ENCODE data around the gene DDX31.

DDX31 gene

GRCh38 chr9:132592451-132592850, 77.3 kb downstream of the DDX31 start:
- H3K27me3 ChIP-seq (ENCODE audit: insufficient read depth, low read length), result peaks cover 67% of the 10 kb centered on the region
- peaks cover 3% of the 10 kb centered on the region; the same call in 1 of the 2 replicates for H3K9me3 ChIP-seq (ENCODE audit: insufficient read depth, low read depth, low read length)
- H3K36me3 ChIP-seq (ENCODE audit: insufficient read depth, low read depth, low read length), result peaks cover 24% of the 10 kb centered on the region
- peak overlapping the region; percentile 44 for H3K27ac ChIP-seq (ENCODE audit: low read length)
- H3K4me1 ChIP-seq (ENCODE audit: insufficient read depth, low read length), result peaks cover 20% of the 10 kb centered on the region; the same call in 1 of the 2 replicates
- H3K4me3 ChIP-seq (ENCODE audit: low read length), result peak overlapping the region; percentile 66
- peak overlapping the region; percentile 53; the same call in 1 of the 2 replicates for H3K9ac ChIP-seq (ENCODE audit: low read depth, low read length)

GRCh38 chr9:132591751-132592314, 78.0 kb downstream of the DDX31 start:
- peak overlapping the region; percentile 44 for H3K27ac ChIP-seq (ENCODE audit: low read length)

GRCh38 chr9:132591244-132591643, 78.5 kb downstream of the DDX31 start:
- H3K4me1 ChIP-seq (ENCODE audit: insufficient read depth, low read length), result peaks cover 20% of the 10 kb centered on the region; the same call in 1 of the 2 replicates
- H3K36me3 ChIP-seq (ENCODE audit: insufficient read depth, low read depth, low read length), result peaks cover 20% of the 10 kb centered on the region
- peak overlapping the region; percentile 53; the same call in 1 of the 2 replicates for H3K9ac ChIP-seq (ENCODE audit: low read depth, low read length)
- H3K27ac ChIP-seq (ENCODE audit: low read length), result peak overlapping the region; percentile 44
- peaks cover 3% of the 10 kb centered on the region; the same call in 1 of the 2 replicates for H3K9me3 ChIP-seq (ENCODE audit: insufficient read depth, low read depth, low read length)
- peaks cover 79% of the 10 kb centered on the region for H3K27me3 ChIP-seq (ENCODE audit: insufficient read depth, low read length)
- peak overlapping the region; percentile 66 for H3K4me3 ChIP-seq (ENCODE audit: low read length)

More at GRCh38 chr9:132591751-132592314, 78.0 kb downstream of the DDX31 start:
- peaks cover 21% of the 10 kb centered on the region for H3K36me3 ChIP-seq (ENCODE audit: insufficient read depth, low read depth, low read length)
- H3K27me3 ChIP-seq (ENCODE audit: insufficient read depth, low read length), result peaks cover 73% of the 10 kb centered on the region
- peak overlapping the region; percentile 53; the same call in 1 of the 2 replicates for H3K9ac ChIP-seq (ENCODE audit: low read depth, low read length)
- H3K9me3 ChIP-seq (ENCODE audit: insufficient read depth, low read depth, low read length), result peaks cover 3% of the 10 kb centered on the region; the same call in 1 of the 2 replicates
- peak overlapping the region; percentile 66 for H3K4me3 ChIP-seq (ENCODE audit: low read length)
- H3K4me1 ChIP-seq (ENCODE audit: insufficient read depth, low read length), result peaks cover 20% of the 10 kb centered on the region; the same call in 1 of the 2 replicates

- no peak overlapping the region for H3K27ac ChIP-seq (ENCODE audit: low read length)
- peaks cover 24% of the 10 kb centered on the region for H3K4me1 ChIP-seq (ENCODE audit: insufficient read depth, low read length)
- H3K36me3 ChIP-seq (ENCODE audit: insufficient read depth, low read depth, low read length), result peaks cover 16% of the 10 kb centered on the region; the same call in 1 of the 2 replicates
- peak overlapping the region; percentile 14; the same call in 1 of the 2 replicates for H3K9ac ChIP-seq (ENCODE audit: low read depth, low read length)
- H3K27me3 ChIP-seq (ENCODE audit: insufficient read depth, low read length), result peaks cover 86% of the 10 kb centered on the region
- peak overlapping the region; percentile 66 for H3K4me3 ChIP-seq (ENCODE audit: low read length)
- peaks cover 3% of the 10 kb centered on the region; the same call in 1 of the 2 replicates for H3K9me3 ChIP-seq (ENCODE audit: insufficient read depth, low read depth, low read length)
Measured at GRCh38 chr9:132590318-132591182, 79.2 kb downstream of the DDX31 start.

GRCh38 chr9:132590037-132590317, 79.8 kb downstream of the DDX31 start:
- Histone ChIP-seq H3K27me3 (ENCODE audit: insufficient read depth, low read length) (peaks cover 91% of the 10 kb centered on the region), H3K4me3 (ENCODE audit: low read length) (peak overlapping the region; percentile 66; the same call in 1 of the 2 replicates)

GRCh38 chr9:132589148-132590036, 80.4 kb downstream of the DDX31 start:
- H3K9ac ChIP-seq (ENCODE audit: low read depth, low read length), result no peak overlapping the region
- H3K4me3 ChIP-seq (ENCODE audit: low read length), result no peak overlapping the region; the same call in 1 of the 2 replicates
- peaks cover 96% of the 10 kb centered on the region for H3K27me3 ChIP-seq (ENCODE audit: insufficient read depth, low read length)
- peaks cover 3% of the 10 kb centered on the region; the same call in 1 of the 2 replicates for H3K9me3 ChIP-seq (ENCODE audit: insufficient read depth, low read depth, low read length)
- H3K27ac ChIP-seq (ENCODE audit: low read length), result no peak overlapping the region
- peaks cover 36% of the 10 kb centered on the region for H3K4me1 ChIP-seq (ENCODE audit: insufficient read depth, low read length)
- H3K36me3 ChIP-seq (ENCODE audit: insufficient read depth, low read depth, low read length), result peaks cover 5% of the 10 kb centered on the region; the same call in 1 of the 2 replicates

More at GRCh38 chr9:132590037-132590317, 79.8 kb downstream of the DDX31 start:
- H3K9ac ChIP-seq (ENCODE audit: low read depth, low read length), result no peak overlapping the region
- peaks cover 3% of the 10 kb centered on the region; the same call in 1 of the 2 replicates for H3K9me3 ChIP-seq (ENCODE audit: insufficient read depth, low read depth, low read length)
- peaks cover 30% of the 10 kb centered on the region for H3K4me1 ChIP-seq (ENCODE audit: insufficient read depth, low read length)
- H3K36me3 ChIP-seq (ENCODE audit: insufficient read depth, low read depth, low read length), result peaks cover 10% of the 10 kb centered on the region; the same call in 1 of the 2 replicates
- H3K27ac ChIP-seq (ENCODE audit: low read length), result no peak overlapping the region

GRCh38 chr9:132588501-132589147, 81.2 kb downstream of the DDX31 start:
- H3K27me3 ChIP-seq (ENCODE audit: insufficient read depth, low read length), result peaks cover 100% of the 10 kb centered on the region
- no peak overlapping the region for H3K9ac ChIP-seq (ENCODE audit: low read depth, low read length)
- H3K27ac ChIP-seq (ENCODE audit: low read length), result no peak overlapping the region
- H3K9me3 ChIP-seq (ENCODE audit: insufficient read depth, low read depth, low read length), result peaks cover 3% of the 10 kb centered on the region; the same call in 1 of the 2 replicates
- no peak overlapping the region for H3K4me3 ChIP-seq (ENCODE audit: low read length)
- H3K4me1 ChIP-seq (ENCODE audit: insufficient read depth, low read length), result peaks cover 37% of the 10 kb centered on the region
- no peaks in the 10 kb centered on the region for H3K36me3 ChIP-seq (ENCODE audit: insufficient read depth, low read depth, low read length)

- Histone ChIP-seq H3K27me3 (ENCODE audit: insufficient read depth, low read length) (peaks cover 100% of the 10 kb centered on the region), H3K27ac (ENCODE audit: low read length) (no peak overlapping the region), H3K4me1 (ENCODE audit: insufficient read depth, low read length) (peaks cover 34% of the 10 kb centered on the region), H3K4me3 (ENCODE audit: low read length) (no peak overlapping the region), H3K9ac (ENCODE audit: low read depth, low read length) (no peak overlapping the region), H3K36me3 (ENCODE audit: insufficient read depth, low read depth, low read length) (no peaks in the 10 kb centered on the region), H3K9me3 (ENCODE audit: insufficient read depth, low read depth, low read length) (peaks cover 3% of the 10 kb centered on the region; the same call in 1 of the 2 replicates)
Measured at GRCh38 chr9:132588098-132588497, 81.7 kb downstream of the DDX31 start.

- Histone ChIP-seq H3K27me3 (ENCODE audit: insufficient read depth, low read length) (peaks cover 100% of the 10 kb centered on the region), H3K9ac (ENCODE audit: low read depth, low read length) (no peak overlapping the region; the same call in 1 of the 2 replicates), H3K9me3 (ENCODE audit: insufficient read depth, low read depth, low read length) (peaks cover 3% of the 10 kb centered on the region; the same call in 1 of the 2 replicates), H3K4me1 (ENCODE audit: insufficient read depth, low read length) (peaks cover 28% of the 10 kb centered on the region), H3K4me3 (ENCODE audit: low read length) (no peak overlapping the region), H3K27ac (ENCODE audit: low read length) (no peak overlapping the region), H3K36me3 (ENCODE audit: insufficient read depth, low read depth, low read length) (no peaks in the 10 kb centered on the region)
Measured at GRCh38 chr9:132587592-132587955, 82.2 kb downstream of the DDX31 start.

- Histone ChIP-seq H3K4me3 (ENCODE audit: low read length) (peak overlapping the region; percentile 26; the same call in 1 of the 2 replicates), H3K27me3 (ENCODE audit: insufficient read depth, low read length) (peaks cover 100% of the 10 kb centered on the region), H3K36me3 (ENCODE audit: insufficient read depth, low read depth, low read length) (no peaks in the 10 kb centered on the region), H3K9ac (ENCODE audit: low read depth, low read length) (no peak overlapping the region), H3K27ac (ENCODE audit: low read length) (no peak overlapping the region), H3K4me1 (ENCODE audit: insufficient read depth, low read length) (peaks cover 23% of the 10 kb centered on the region), H3K9me3 (ENCODE audit: insufficient read depth, low read depth, low read length) (peaks cover 3% of the 10 kb centered on the region; the same call in 1 of the 2 replicates)
Measured at GRCh38 chr9:132586830-132587591, 82.8 kb downstream of the DDX31 start.

All from iPS-20b (cell line).